Endothelial cell of umbilical vein (primary cell): Measurements from ENCODE around the gene ZNF423. TPM values are rescaled to one million over a fixed set of nuclear protein-coding genes. Genes with fewer than 3 reads are reported as not detected.

ENCODE experiments used
- BruUV-seq: library from RNA; stranded (reverse); fragments of 400-500 nt; replicated peaks from 2 replicates; lab custom pipeline; 2021; lab: Mats Ljungman, UMichigan
- CTCF ChIA-PET: fragments of 300-600, 350-600 bp; sonication (Branson Sonifier 250); formaldehyde crosslinking; loops from one replicate; lab custom pipeline; 2021; ENCODE audit warnings: antibody characterized with exemption, inconsistent platforms; lab: Charles Lee
- POLR2A ChIA-PET: fragments of 300-600, 350-600 bp; sonication (Branson Sonifier 250); formaldehyde crosslinking; loops from one replicate; lab custom pipeline; 2021; ENCODE audit warnings: antibody characterized with exemption, inconsistent platforms; lab: Charles Lee
- DNase-seq: peaks from one replicate; pipeline ENCODE4 v3.0.0-alpha.2; 2011; ENCODE audit warnings: low read depth, low spot score
- FAIRE-seq: peaks from 2 replicates; lab custom pipeline; 2011; peaks lifted over from hg19 to GRCh38; lab: Jason Lieb, UNC
- H2AFZ ChIP-seq: 2 replicates; pipeline ENCODE4 v1.6.0; 2012; ENCODE audit warnings: low read depth, low read length, control low read depth, inconsistent platforms
- H3K27ac ChIP-seq: 2 replicates; pipeline ENCODE4 v1.5.1; 2011; ENCODE audit warnings: low read depth, mild to moderate bottlenecking, control low read depth, low read length, moderate library complexity; ENCODE audit not compliant: insufficient read depth
- H3K27me3 ChIP-seq, 2 experiments: 2 replicates each; pipeline versions ENCODE4 v1.6.0 to v1.6.1; 2011; ENCODE audit warnings: low read length in 2 of 2, mixed read lengths in 1 of 2; ENCODE audit not compliant: control insufficient read depth in 2 of 2, insufficient read depth in 2 of 2
- H3K36me3 ChIP-seq, 2 experiments: 2 replicates in 1 of 2; 3 replicates in 1 of 2; pipeline ENCODE4 v1.5.1; 2011; ENCODE audit warnings: low read length in 2 of 2, mild to moderate bottlenecking in 1 of 2, moderate library complexity in 1 of 2; ENCODE audit not compliant: control insufficient read depth in 2 of 2, insufficient read depth in 2 of 2; ENCODE audit errors: extremely low read depth in 1 of 2
- H3K4me1 ChIP-seq: 3 replicates; pipeline ENCODE4 v1.5.1; 2011; ENCODE audit warnings: mild to moderate bottlenecking, low read length; ENCODE audit not compliant: control insufficient read depth, insufficient read depth; ENCODE audit errors: extremely low read depth
- H3K4me2 ChIP-seq: 2 replicates; pipeline ENCODE4 v1.6.1; 2011; ENCODE audit warnings: low read length, control low read depth, mixed read lengths; ENCODE audit not compliant: insufficient read depth
- H3K4me3 ChIP-seq, 3 experiments: fragments of 200-600 bp in 1 of 3; sonication (generic), shearing (Covaris generic) in 1 of 3; replicated peaks in 1 of 3; 2 replicates each; pipeline ENCODE4 v1.5.1; 2011 to 2016; ENCODE audit warnings: control low read depth in 3 of 3, low read length in 3 of 3, mild to moderate bottlenecking in 2 of 3, inconsistent platforms in 1 of 3, low read depth in 1 of 3, moderate library complexity in 1 of 3; ENCODE audit not compliant: insufficient read depth in 1 of 3
- H3K79me2 ChIP-seq: 2 replicates; pipeline ENCODE4 v1.6.0; 2012; ENCODE audit warnings: low read length, inconsistent platforms; ENCODE audit not compliant: control insufficient read depth, insufficient read depth
- H3K9ac ChIP-seq: replicated peaks from 2 replicates; pipeline ENCODE3; 2011; ENCODE audit warnings: low read length, control low read depth; ENCODE audit not compliant: insufficient read depth; ENCODE audit errors: extremely low read depth
- H3K9me1 ChIP-seq: replicated peaks from 3 replicates; pipeline ENCODE4 v1.6.0; 2011; ENCODE audit warnings: mild to moderate bottlenecking, low read length; ENCODE audit not compliant: control insufficient read depth, insufficient read depth; ENCODE audit errors: extremely low read depth
- H3K9me3 ChIP-seq: replicated peaks from 2 replicates; pipeline ENCODE4 v1.5.1; 2012; ENCODE audit warnings: low read length, inconsistent platforms; ENCODE audit not compliant: control insufficient read depth, insufficient read depth
- H4K20me1 ChIP-seq: replicated peaks from 2 replicates; pipeline ENCODE3; 2011; ENCODE audit warnings: mild to moderate bottlenecking, low read length; ENCODE audit not compliant: control insufficient read depth, insufficient read depth; ENCODE audit errors: extremely low read depth
- CTCF ChIP-seq, 2 donors: IDR thresholded peaks; 1 replicate in 1 of 2; 2 replicates in 1 of 2; pipeline ENCODE4 v1.5.1; 2011; ENCODE audit warnings: low read length in 2 of 2, mild to moderate bottlenecking in 2 of 2, moderate library complexity in 2 of 2, control low read depth in 1 of 2, inconsistent platforms in 1 of 2, low read depth in 1 of 2; ENCODE audit not compliant: insufficient read depth in 1 of 2; ENCODE audit errors: extremely low read depth in 1 of 2
- EZH2 ChIP-seq: IDR thresholded peaks from 2 replicates; pipeline ENCODE4 v1.6.1; 2012; ENCODE audit warnings: borderline replicate concordance, low read depth, mild to moderate bottlenecking, moderate library complexity, low read length, inconsistent platforms; ENCODE audit not compliant: severe bottlenecking
- FOS ChIP-seq: IDR thresholded peaks from 2 replicates; pipeline ENCODE4 v1.6.1; 2011; ENCODE audit warnings: mild to moderate bottlenecking, low read length, moderate library complexity, borderline replicate concordance; ENCODE audit not compliant: insufficient read depth
- GATA2 ChIP-seq: IDR thresholded peaks from 2 replicates; pipeline ENCODE4 v1.7.0; 2011; ENCODE audit warnings: low read depth, mild to moderate bottlenecking, moderate library complexity, mixed read lengths, low read length; ENCODE audit not compliant: insufficient read length, insufficient read depth
- JUN ChIP-seq: IDR thresholded peaks from 2 replicates; pipeline ENCODE4 v1.6.1; 2011; ENCODE audit warnings: borderline replicate concordance, low read depth; ENCODE audit not compliant: insufficient read length, insufficient read depth
- MAX ChIP-seq: IDR thresholded peaks from 2 replicates; pipeline ENCODE4 v1.6.1; 2011; ENCODE audit not compliant: insufficient read depth, insufficient read length
- MYC ChIP-seq: IDR thresholded peaks from one replicate; pipeline ENCODE4 v1.6.1; 2011; ENCODE audit warnings: mild to moderate bottlenecking, low read depth, low read length
- POLR2A ChIP-seq: IDR thresholded peaks from 2 replicates; pipeline ENCODE4 v1.6.1; 2012; ENCODE audit warnings: low read depth, mild to moderate bottlenecking, control low read depth, low read length
- POLR2AphosphoS5 ChIP-seq: IDR thresholded peaks from 2 replicates; pipeline ENCODE4 v1.6.1; 2012; ENCODE audit warnings: low read depth, mild to moderate bottlenecking, control low read depth, low read length, moderate library complexity; ENCODE audit not compliant: insufficient read depth
- dilution Hi-C: fragments of 300-500 bp; cut with MboI; formaldehyde crosslinking; loops from one replicate; pipeline ENCODE4 v1.15.0; 2019; ENCODE audit warnings: low sequenced_read_pairs; ENCODE audit not compliant: extremely low pct_ligation_motif_present
- intact Hi-C: fragments of 100-400 bp; cut with micrococcal nuclease; formaldehyde crosslinking; loops from one replicate; pipeline ENCODE4 v1.10.0; 2022
- polyA plus RNA-seq, 4 experiments: library from polyadenylated mRNA; depleted of rRNA in 3 of 4; stranded (reverse) in 3 of 4; unstranded in 1 of 4; fragments of >200 nt; gene quantifications; 2 replicates each; pipeline versions ENCODE4 v1.2.1 to v1.2.3, GENCODE V29; 2011 to 2012; ENCODE audit warnings: missing spikeins in 1 of 4
- total RNA-seq: library from RNA; stranded (reverse); gene quantifications from 2 replicates; pipeline ENCODE4 v1.2.3, GENCODE V29; 2021

The ZNF423 gene
- total and polyA plus RNA-seq, 2 donors (not counting 3 experiments of a cell fraction or from before 2014, with no cell fraction given) = 2.2 to 8.1 TPM

GRCh38 chr16:49587511-49587910 is 268.4 kb downstream of the ZNF423 start:
- CTCF ChIA-PET = no interaction called here
- POLR2A ChIA-PET = no interaction called here
- Histone ChIP-seq H4K20me1 (no peaks in the 10 kb centered on the region), H3K36me3 (no peaks in the 10 kb centered on the region), H2AFZ (no peak overlapping the region), H3K27ac (no peak overlapping the region), H3K4me2 (no peak overlapping the region), H3K79me2 (no peaks in the 10 kb centered on the region), H3K9ac (no peak overlapping the region), H3K27me3 (no peaks in the 10 kb centered on the region), H3K4me3 (no peak overlapping the region), H3K4me1 (no peaks in the 10 kb centered on the region), H3K9me3 (no peaks in the 10 kb centered on the region), H3K9me1 (no peaks in the 10 kb centered on the region)
- no peak for TF ChIP-seq POLR2A
- TF ChIP-seq MYC = no peak
- no peak for TF ChIP-seq CTCF (IDR thresholded peaks at IDR 0.05; ENCODE audit: extremely low read depth in 1 of 2, insufficient read depth in 1 of 2, low read depth in 1 of 2, low read length in 2 of 2)
- no peak for TF ChIP-seq EZH2
- no peak for TF ChIP-seq FOS
- TF ChIP-seq JUN = no peak
- no peak for TF ChIP-seq MAX
- TF ChIP-seq POLR2AphosphoS5 = no peak
- TF ChIP-seq GATA2 = no peak
- dilution Hi-C loops (no loop called here), intact Hi-C loops (no loop called here)
- BruUV-seq = no TSS peak
- no peak for FAIRE-seq
- no peak for DNase-seq
